ENCODE results near the gene ADGRV1.

ADGRV1 gene

GRCh38 chr5:91092859-91093783 lies 534.5 kb downstream of the ADGRV1 start:
- DNase-seq = no peak

GRCh38 chr5:91095313-91095712 lies 536.7 kb downstream of the ADGRV1 start:
- DNase-seq = no peak

GRCh38 chr5:91095786-91096385 lies 537.3 kb downstream of the ADGRV1 start:
- DNase-seq = no peak

GRCh38 chr5:91098541-91098940 lies 539.9 kb downstream of the ADGRV1 start:
- no peak for DNase-seq

- DNase-seq = peak; percentile 71
Observed at GRCh38 chr5:91101600-91102379, 543.2 kb downstream of the ADGRV1 start.

GRCh38 chr5:91103353-91104061 lies 544.9 kb downstream of the ADGRV1 start:
- DNase-seq = no peak

- no peak for DNase-seq
Observed at GRCh38 chr5:91104062-91104448, 545.5 kb downstream of the ADGRV1 start.

GRCh38 chr5:91106842-91107511 lies 548.4 kb downstream of the ADGRV1 start:
- no peak for DNase-seq

GRCh38 chr5:91109634-91110033 lies 551.0 kb downstream of the ADGRV1 start:
- DNase-seq = no peak

GRCh38 chr5:91110686-91111085 lies 552.1 kb downstream of the ADGRV1 start:
- no peak for DNase-seq

GRCh38 chr5:91111473-91112238 lies 553.1 kb downstream of the ADGRV1 start:
- no peak for DNase-seq

- no peak for DNase-seq
Observed at GRCh38 chr5:91114658-91115057, 556.1 kb downstream of the ADGRV1 start.

- no peak for DNase-seq
Observed at GRCh38 chr5:91118354-91118753, 559.8 kb downstream of the ADGRV1 start.

GRCh38 chr5:91118796-91119195 lies 560.2 kb downstream of the ADGRV1 start:
- DNase-seq = no peak

- no peak for DNase-seq
Observed at GRCh38 chr5:91119217-91119616, 560.6 kb downstream of the ADGRV1 start.

- no peak for DNase-seq
Observed at GRCh38 chr5:91119981-91120850, 561.6 kb downstream of the ADGRV1 start.

- DNase-seq = no peak
Observed at GRCh38 chr5:91121347-91121993, 562.9 kb downstream of the ADGRV1 start.

GRCh38 chr5:91122651-91123050 lies 564.1 kb downstream of the ADGRV1 start:
- DNase-seq = no peak

GRCh38 chr5:91123291-91123690 lies 564.7 kb downstream of the ADGRV1 start:
- no peak for DNase-seq

- DNase-seq = no peak
Observed at GRCh38 chr5:91123901-91124300, 565.3 kb downstream of the ADGRV1 start.

Data from right forelimb (tissue), 1 donor.